Endodermal cell (in vitro differentiated cells): ENCODE data around the gene RAPGEF4. TPM values are rescaled to one million over a fixed set of nuclear protein-coding genes. Genes with fewer than 3 reads are reported as not detected.

Experiments used
- DNase-seq: peaks from one replicate; pipeline ENCODE4 v3.0.0-alpha.2; 2017
- H3K27ac ChIP-seq: 2 replicates; pipeline ENCODE4 v1.5.1; 2013; ENCODE audit warnings: mild to moderate bottlenecking, low read depth, low read length, moderate library complexity
- H3K27me3 ChIP-seq: 2 replicates; pipeline ENCODE4 v1.6.1; 2013; ENCODE audit warnings: mild to moderate bottlenecking, low read length, moderate library complexity; ENCODE audit not compliant: insufficient read depth, control insufficient read depth, poor library complexity, severe bottlenecking
- H3K36me3 ChIP-seq: 2 replicates; pipeline ENCODE4 v1.7.0; 2013; ENCODE audit warnings: mild to moderate bottlenecking, low read length, moderate library complexity; ENCODE audit not compliant: control insufficient read depth, insufficient read depth
- H3K4me1 ChIP-seq: one replicate; pipeline ENCODE4 v1.7.0; 2013; ENCODE audit warnings: low read length; ENCODE audit not compliant: control insufficient read depth, insufficient read depth
- H3K4me3 ChIP-seq: 2 replicates; pipeline ENCODE4 v1.5.1; 2013; ENCODE audit warnings: mild to moderate bottlenecking, low read length, moderate library complexity
- H3K9ac ChIP-seq: 2 replicates; pipeline ENCODE4 v1.6.1; 2013; ENCODE audit warnings: mild to moderate bottlenecking, low read length, moderate library complexity; ENCODE audit not compliant: poor library complexity, severe bottlenecking; ENCODE audit errors: extremely low read depth
- H3K9me3 ChIP-seq: 2 replicates; pipeline ENCODE4 v1.6.1; 2013; ENCODE audit warnings: mild to moderate bottlenecking, low read length, moderate library complexity; ENCODE audit not compliant: control insufficient read depth
- H3K27ac Mint-ChIP-seq: 2 replicates; pipeline ENCODE4 v1.8.0; 2020; ENCODE audit warnings: mixed read lengths
- H3K27me3 Mint-ChIP-seq: 2 replicates; pipeline ENCODE4 v1.8.0; 2021; ENCODE audit warnings: mild to moderate bottlenecking, mixed read lengths; ENCODE audit not compliant: insufficient read depth
- H3K36me3 Mint-ChIP-seq: 2 replicates; pipeline ENCODE4 v1.8.0; 2020; ENCODE audit warnings: low read depth, mixed read lengths
- H3K4me1 Mint-ChIP-seq: 2 replicates; pipeline ENCODE4 v1.8.0; 2020; ENCODE audit warnings: mixed read lengths
- H3K4me3 Mint-ChIP-seq: 2 replicates; pipeline ENCODE4 v1.8.0; 2020; ENCODE audit warnings: mild to moderate bottlenecking, moderate library complexity, mixed read lengths
- H3K9me3 Mint-ChIP-seq: 2 replicates; pipeline ENCODE4 v1.8.0; 2020; ENCODE audit warnings: mild to moderate bottlenecking, mixed read lengths
- WGBS, 2 experiments: methylation state at CpG; one replicate each; pipeline versions ENCODE4 v1.1.5 to v1.1.7; 2013; ENCODE audit warnings: missing lambda C conversion rate in 2 of 2, mixed read lengths in 1 of 2; ENCODE audit not compliant: insufficient coverage in 1 of 2, insufficient read length in 1 of 2; 5-methylcytosine and 5-hydroxymethylcytosine counted together
- total RNA-seq, 2 donors: library from RNA; stranded (reverse); fragmentation: NEBNext Ultra II Directional in 1 of 2; extraction: Animal tissue kit (Norgen Biotek cat#: 25700) in 1 of 2; gene quantifications; 2 replicates in 1 of 2; 3 replicates in 1 of 2; pipeline ENCODE4 v1.2.1, GENCODE V29; 2021
- TF ChIP-seq, protein P1 (sequence below): fragments of 200-600 bp; sonication (generic); conservative IDR thresholded peaks from 2 replicates; pipeline ENCODE4 v1.5.0; 2021; ENCODE audit warnings: antibody characterized with exemption, mild to moderate bottlenecking

RAPGEF4 gene
- total RNA-seq, 2 donors from 2014 or later, result 0.77 to 0.88 TPM

DNA sequence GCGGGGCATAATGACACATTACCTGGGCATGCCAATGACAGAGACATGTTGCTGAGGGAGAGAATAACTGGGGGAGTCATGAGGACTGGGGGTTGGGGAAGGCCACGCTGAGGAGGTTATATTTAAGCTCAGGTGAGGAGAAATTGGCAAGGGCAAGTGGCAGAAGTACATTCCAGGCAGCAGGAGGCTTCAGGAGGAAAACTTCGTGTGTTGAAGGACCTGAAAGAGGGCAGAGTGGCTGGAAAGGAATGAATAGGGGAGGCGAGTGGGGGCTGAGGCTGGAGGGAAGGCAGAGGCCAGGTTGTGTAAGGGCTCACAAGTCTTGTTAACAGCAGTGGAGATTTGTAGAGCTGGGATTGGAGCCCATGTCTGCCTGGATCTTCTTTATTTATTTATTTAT is 166.3 kb downstream of the RAPGEF4 start:
- Histone ChIP-seq H3K9me3 (no peaks in the 10 kb centered on the region), H3K36me3 (no peaks in the 10 kb centered on the region), H3K9ac (no peak overlapping the region), H3K27me3 (no peaks in the 10 kb centered on the region), H3K27ac (no peak overlapping the region), H3K4me3 (no peak overlapping the region), H3K4me1 (no peaks in the 10 kb centered on the region)
- Mint-ChIP-seq H3K4me3 (no peak overlapping the region), H3K9me3 (no peaks in the 10 kb centered on the region), H3K27ac (no peak overlapping the region), H3K36me3 (no peaks in the 10 kb centered on the region), H3K4me1 (peaks cover 6% of the 10 kb centered on the region), H3K27me3 (peaks cover 2% of the 10 kb centered on the region)
- DNase-seq, result no peak
- TF ChIP-seq, protein P1, sequence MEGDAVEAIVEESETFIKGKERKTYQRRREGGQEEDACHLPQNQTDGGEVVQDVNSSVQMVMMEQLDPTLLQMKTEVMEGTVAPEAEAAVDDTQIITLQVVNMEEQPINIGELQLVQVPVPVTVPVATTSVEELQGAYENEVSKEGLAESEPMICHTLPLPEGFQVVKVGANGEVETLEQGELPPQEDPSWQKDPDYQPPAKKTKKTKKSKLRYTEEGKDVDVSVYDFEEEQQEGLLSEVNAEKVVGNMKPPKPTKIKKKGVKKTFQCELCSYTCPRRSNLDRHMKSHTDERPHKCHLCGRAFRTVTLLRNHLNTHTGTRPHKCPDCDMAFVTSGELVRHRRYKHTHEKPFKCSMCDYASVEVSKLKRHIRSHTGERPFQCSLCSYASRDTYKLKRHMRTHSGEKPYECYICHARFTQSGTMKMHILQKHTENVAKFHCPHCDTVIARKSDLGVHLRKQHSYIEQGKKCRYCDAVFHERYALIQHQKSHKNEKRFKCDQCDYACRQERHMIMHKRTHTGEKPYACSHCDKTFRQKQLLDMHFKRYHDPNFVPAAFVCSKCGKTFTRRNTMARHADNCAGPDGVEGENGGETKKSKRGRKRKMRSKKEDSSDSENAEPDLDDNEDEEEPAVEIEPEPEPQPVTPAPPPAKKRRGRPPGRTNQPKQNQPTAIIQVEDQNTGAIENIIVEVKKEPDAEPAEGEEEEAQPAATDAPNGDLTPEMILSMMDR, result peak; percentile 25
- 84 to 88% methylated on average over 3 to 4 of the region's 4 CpGs for WGBS, 2 experiments

DNA sequence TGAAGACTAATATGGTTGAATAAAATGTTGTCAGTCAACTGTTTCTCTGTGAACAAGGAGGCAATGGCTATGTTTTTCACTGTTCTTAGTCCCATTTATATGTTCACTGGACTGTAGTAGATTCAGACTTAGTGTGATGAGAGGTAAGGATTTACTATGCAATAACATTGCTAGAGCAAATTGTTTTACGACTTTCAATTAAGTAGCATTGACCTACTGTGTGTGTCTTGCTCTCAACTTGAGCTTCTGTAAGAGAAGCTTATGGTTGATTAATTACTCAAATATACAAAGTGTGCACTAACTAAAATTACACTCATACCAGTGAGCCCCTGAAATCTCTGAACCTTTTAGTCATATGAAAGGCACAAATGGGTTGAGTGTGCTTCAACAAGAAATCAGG is 168.6 kb downstream of the RAPGEF4 start:
- Histone ChIP-seq H3K9ac (no peak overlapping the region), H3K27me3 (no peaks in the 10 kb centered on the region), H3K4me1 (no peaks in the 10 kb centered on the region), H3K36me3 (no peaks in the 10 kb centered on the region), H3K4me3 (no peak overlapping the region), H3K9me3 (no peaks in the 10 kb centered on the region), H3K27ac (no peak overlapping the region)
- Mint-ChIP-seq H3K27me3 (no peaks in the 10 kb centered on the region), H3K27ac (no peak overlapping the region), H3K9me3 (no peaks in the 10 kb centered on the region), H3K4me1 (peaks cover 6% of the 10 kb centered on the region), H3K4me3 (no peak overlapping the region), H3K36me3 (no peaks in the 10 kb centered on the region)
- WGBS, 2 experiments, result 92 to 100% methylated on average over 1 of the region's 1 CpG
- TF ChIP-seq, protein P1, result no peak
- DNase-seq, result no peak

- Histone ChIP-seq H3K27ac (no peak overlapping the region), H3K4me3 (no peak overlapping the region), H3K4me1 (no peaks in the 10 kb centered on the region), H3K9ac (no peak overlapping the region), H3K36me3 (no peaks in the 10 kb centered on the region), H3K9me3 (no peaks in the 10 kb centered on the region), H3K27me3 (no peaks in the 10 kb centered on the region)
- no peak overlapping the region for H3K27ac Mint-ChIP-seq
- TF ChIP-seq, protein P1, result no peak
- WGBS, 2 experiments, result 40 to 63% methylated on average over 1 to 3 of the region's 3 CpGs
- H3K4me3 Mint-ChIP-seq, result no peak overlapping the region
- no peaks in the 10 kb centered on the region for H3K36me3 Mint-ChIP-seq
- H3K4me1 Mint-ChIP-seq, result peaks cover 6% of the 10 kb centered on the region
- peak; percentile 57 for DNase-seq
- H3K9me3 Mint-ChIP-seq, result no peaks in the 10 kb centered on the region
- H3K27me3 Mint-ChIP-seq, result no peaks in the 10 kb centered on the region
Measured at GRCh38 chr2:172905937-172906811, 170.5 kb downstream of the RAPGEF4 start.
